ENCODE measurements around the gene NUP43.

DNA sequence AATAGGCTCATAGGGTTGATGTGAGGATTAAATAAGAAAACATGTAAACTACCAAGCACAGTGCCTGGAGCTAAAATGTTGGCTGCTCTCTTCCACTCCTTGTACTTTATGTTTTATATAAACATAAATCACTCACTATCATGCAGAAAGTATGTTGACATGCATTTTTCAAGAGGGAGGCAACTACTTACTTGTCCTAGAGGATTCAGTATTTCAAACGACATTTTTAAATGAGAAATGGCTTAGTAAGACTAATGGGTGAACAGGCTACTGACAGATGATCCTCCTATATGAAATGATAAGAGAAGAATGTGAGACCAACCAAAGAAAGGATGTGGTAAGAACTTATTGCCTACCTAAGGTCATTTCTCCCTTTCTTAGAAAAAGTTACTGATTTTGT is 49.4 kb downstream of the NUP43 start:
- TF ChIP-seq CTCF (IDR thresholded peaks at IDR 0.05) (no peak), ZFX (IDR thresholded peaks at IDR 0.05; ENCODE audit: borderline replicate concordance) (no peak)

Measured in 22Rv1 (cell line).